CD4-positive, alpha-beta T cell (primary cell): Measurements from ENCODE around the gene SGSH. TPM values are rescaled to one million over a fixed set of nuclear protein-coding genes. Genes with fewer than 3 reads are reported as not detected.

ENCODE experiments used
- ATAC-seq: fragments of 200-7000 bp; cut with Tn5 transposase; one replicate; pipeline ENCODE4 v1.10.0; 2022; ENCODE audit warnings: mild to moderate bottlenecking; ENCODE audit not compliant: poor library complexity
- CTCF ChIA-PET: fragments of 350-600 bp; sonication (Branson Sonifier 250); formaldehyde crosslinking; loops from one replicate; lab custom pipeline; 2021; ENCODE audit warnings: antibody characterized with exemption, inconsistent platforms; lab: Charles Lee
- POLR2A ChIA-PET: fragments of 350-600 bp; sonication (Branson Sonifier 250); formaldehyde crosslinking; loops from one replicate; lab custom pipeline; 2021; ENCODE audit warnings: antibody characterized with exemption, inconsistent platforms; lab: Charles Lee
- DNase-seq, 14 experiments: peaks; one replicate each; pipeline ENCODE4 v3.0.0-alpha.2; 2013 to 2020; ENCODE audit warnings: mixed read lengths in 2 of 14
- H3K27ac ChIP-seq, 2 donors: one replicate each; pipeline versions ENCODE4 v1.5.1 to v1.7.0; 2013; ENCODE audit warnings: low read length in 2 of 2, low read depth in 1 of 2, mild to moderate bottlenecking in 1 of 2
- H3K27me3 ChIP-seq, 2 experiments: 1 replicate in 1 of 2; 2 replicates in 1 of 2; pipeline versions ENCODE4 v1.6.1 to v1.7.0; 2013; ENCODE audit warnings: low read length in 2 of 2, control low read depth in 1 of 2, mild to moderate bottlenecking in 1 of 2, moderate library complexity in 1 of 2; ENCODE audit not compliant: insufficient read depth in 2 of 2, control insufficient read depth in 1 of 2
- H3K36me3 ChIP-seq: one replicate; pipeline ENCODE4 v1.6.1; 2013; ENCODE audit warnings: low read length, control low read depth; ENCODE audit not compliant: insufficient read depth
- H3K4me1 ChIP-seq: one replicate; pipeline ENCODE4 v1.6.1; 2013; ENCODE audit warnings: low read length, control low read depth; ENCODE audit not compliant: insufficient read depth
- H3K4me3 ChIP-seq: one replicate; pipeline ENCODE4 v1.5.1; 2013; ENCODE audit warnings: mild to moderate bottlenecking, low read length, moderate library complexity
- H3K9me3 ChIP-seq, 2 experiments: 1 replicate in 1 of 2; 2 replicates in 1 of 2; pipeline versions ENCODE4 v1.6.1 to v1.7.0; 2013; ENCODE audit warnings: low read length in 2 of 2, mild to moderate bottlenecking in 2 of 2, control low read depth in 1 of 2, moderate library complexity in 1 of 2; ENCODE audit not compliant: control insufficient read depth in 1 of 2, insufficient read depth in 1 of 2
- H3K27ac Mint-ChIP-seq: one replicate; pipeline ENCODE4 v1.8.0; 2020; ENCODE audit warnings: mixed read lengths
- H3K27me3 Mint-ChIP-seq: one replicate; pipeline ENCODE4 v1.8.0; 2021; ENCODE audit warnings: mixed read lengths
- H3K36me3 Mint-ChIP-seq: one replicate; pipeline ENCODE4 v1.8.0; 2021; ENCODE audit warnings: low read depth, mixed read lengths
- H3K4me1 Mint-ChIP-seq: one replicate; pipeline ENCODE4 v1.8.0; 2021; ENCODE audit warnings: low read depth, mixed read lengths
- H3K4me3 Mint-ChIP-seq: one replicate; pipeline ENCODE4 v1.8.0; 2020; ENCODE audit warnings: mild to moderate bottlenecking, mixed read lengths
- H3K9me3 Mint-ChIP-seq: one replicate; pipeline ENCODE4 v1.8.0; 2020; ENCODE audit warnings: mixed read lengths
- intact Hi-C, 2 experiments: fragments of 100-400 bp; cut with DNase I in 1 of 2; cut with micrococcal nuclease in 1 of 2; formaldehyde crosslinking; loops; one replicate each; pipeline versions ENCODE4 v1.15.1 to v1.9.0; 2023 to 2025; cut with DNase I, micrococcal nuclease
- total RNA-seq, 174 experiments: library from RNA in 2 of 174; stranded (reverse) in 2 of 174; gene quantifications; one replicate each; pipeline ENCODE4 v1.2.3 and lab custom pipeline; 2021 to 2026
- TF ChIP-seq, protein P1 (sequence below): fragments of 200-600 bp; IDR thresholded peaks from one replicate; pipeline ENCODE4 v1.8.0; 2022; ENCODE audit warnings: antibody characterized with exemption, mild to moderate bottlenecking

The SGSH gene
- total RNA-seq, 2 experiments from 2014 or later = 97.9 to 102 TPM

DNA sequence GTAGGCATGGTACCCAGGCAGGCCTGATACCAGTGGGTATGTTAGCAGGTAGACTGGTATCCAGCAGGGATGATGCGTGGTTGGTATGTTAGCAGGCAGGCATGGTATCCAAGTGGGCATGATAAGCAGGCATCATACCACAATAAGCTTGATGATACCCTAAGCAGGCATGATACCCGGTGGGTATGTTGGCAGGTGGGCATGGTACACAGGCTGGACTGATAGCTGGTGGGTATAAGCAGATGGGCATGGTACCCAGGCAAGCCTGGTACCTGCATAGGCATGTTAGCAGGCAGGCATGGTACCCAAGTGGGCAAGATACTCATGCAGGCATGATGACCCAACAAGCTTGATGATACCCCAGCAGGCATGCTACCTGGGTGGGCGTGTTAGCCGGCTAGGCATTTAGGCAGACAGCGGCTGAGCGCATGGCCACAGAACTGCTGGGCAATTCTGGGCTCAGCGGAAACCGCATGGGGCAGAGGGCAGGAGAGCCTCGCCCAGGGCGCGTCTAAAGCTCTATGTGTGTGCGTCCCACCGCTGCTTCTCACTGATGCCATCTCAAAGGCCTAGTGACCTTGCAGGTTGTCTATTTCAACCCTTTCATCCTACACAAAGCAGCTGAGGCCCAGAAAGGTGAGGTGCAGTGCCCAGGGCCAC, 2.3 kb downstream of the SGSH start:
- H3K27me3 Mint-ChIP-seq = no peaks in the 10 kb centered on the region
- H3K27ac Mint-ChIP-seq = peak overlapping the region; percentile 93
- H3K9me3 Mint-ChIP-seq = no peaks in the 10 kb centered on the region
- intact Hi-C loops = loop anchor here (2.0 to 5.0 kb wide), 5 partner anchors 21 to 71 kb away; partner anchors contain the start of genes EIF4A3 (in 1 of the 2) and RNF213 (in 1 of the 2)
- H3K4me1 Mint-ChIP-seq = peaks cover 37% of the 10 kb centered on the region
- ChIA-PET CTCF (no interaction called here), POLR2A (no interaction called here)
- no peaks in the 10 kb centered on the region for H3K9me3 ChIP-seq
- H3K4me1 ChIP-seq = peaks cover 42% of the 10 kb centered on the region
- TF ChIP-seq, protein P1, sequence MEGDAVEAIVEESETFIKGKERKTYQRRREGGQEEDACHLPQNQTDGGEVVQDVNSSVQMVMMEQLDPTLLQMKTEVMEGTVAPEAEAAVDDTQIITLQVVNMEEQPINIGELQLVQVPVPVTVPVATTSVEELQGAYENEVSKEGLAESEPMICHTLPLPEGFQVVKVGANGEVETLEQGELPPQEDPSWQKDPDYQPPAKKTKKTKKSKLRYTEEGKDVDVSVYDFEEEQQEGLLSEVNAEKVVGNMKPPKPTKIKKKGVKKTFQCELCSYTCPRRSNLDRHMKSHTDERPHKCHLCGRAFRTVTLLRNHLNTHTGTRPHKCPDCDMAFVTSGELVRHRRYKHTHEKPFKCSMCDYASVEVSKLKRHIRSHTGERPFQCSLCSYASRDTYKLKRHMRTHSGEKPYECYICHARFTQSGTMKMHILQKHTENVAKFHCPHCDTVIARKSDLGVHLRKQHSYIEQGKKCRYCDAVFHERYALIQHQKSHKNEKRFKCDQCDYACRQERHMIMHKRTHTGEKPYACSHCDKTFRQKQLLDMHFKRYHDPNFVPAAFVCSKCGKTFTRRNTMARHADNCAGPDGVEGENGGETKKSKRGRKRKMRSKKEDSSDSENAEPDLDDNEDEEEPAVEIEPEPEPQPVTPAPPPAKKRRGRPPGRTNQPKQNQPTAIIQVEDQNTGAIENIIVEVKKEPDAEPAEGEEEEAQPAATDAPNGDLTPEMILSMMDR = no peak
- no peaks in the 10 kb centered on the region for H3K27me3 ChIP-seq
- peak overlapping the region; percentile 39 for H3K4me3 Mint-ChIP-seq
- peaks cover 62% of the 10 kb centered on the region for H3K36me3 Mint-ChIP-seq
- no peak for ATAC-seq
- no peak overlapping the region for H3K4me3 ChIP-seq
- DNase-seq = peak in 1 of 14 experiments; percentile 13
- H3K36me3 ChIP-seq = peaks cover 45% of the 10 kb centered on the region
- H3K27ac ChIP-seq = no peak overlapping the region

DNA sequence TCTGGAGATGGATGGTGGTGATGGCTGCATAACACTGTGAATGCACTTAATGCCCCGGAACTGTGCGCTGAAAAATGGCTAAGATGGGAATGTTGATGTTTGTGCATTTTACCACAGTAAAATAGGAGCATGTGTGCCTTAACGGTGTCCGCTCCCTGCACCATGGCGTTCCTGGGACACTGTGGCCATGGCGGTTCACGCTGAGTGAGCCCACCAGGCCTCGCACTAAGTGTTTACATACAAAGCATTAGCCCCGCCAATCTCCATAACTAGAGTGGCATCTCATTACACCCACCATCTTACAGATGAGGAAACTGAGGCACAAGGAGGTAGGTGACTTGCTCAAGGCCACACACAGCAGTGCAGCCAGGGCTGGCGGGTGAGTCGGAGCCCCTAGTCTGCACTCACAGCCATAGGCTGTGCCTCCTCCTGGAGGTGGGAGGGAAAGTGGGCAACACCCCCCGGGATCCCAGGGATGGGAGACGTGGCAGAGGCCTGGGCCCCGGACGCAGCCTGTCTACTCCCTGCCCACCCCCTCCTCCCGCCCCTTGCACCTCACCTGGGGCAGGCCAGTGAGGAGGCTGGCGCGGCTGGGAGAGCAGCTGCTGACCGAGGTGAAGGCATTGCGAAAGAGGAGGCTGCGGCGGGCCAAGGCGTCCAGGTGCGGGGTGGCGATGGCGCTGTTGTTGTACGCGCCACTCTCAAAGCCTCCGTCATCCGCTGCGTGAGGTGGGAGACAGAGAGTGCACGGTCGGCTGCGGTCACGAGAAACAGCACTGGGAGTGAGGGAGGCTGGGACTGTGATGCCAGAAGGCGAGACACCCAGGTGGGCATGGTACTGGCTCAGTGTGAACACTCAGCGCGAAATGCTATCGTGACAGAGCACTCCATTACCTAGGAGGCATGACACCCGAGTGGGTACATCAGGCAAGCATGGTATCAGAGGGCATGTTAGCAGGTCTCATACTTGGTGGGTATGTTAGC, 3.4 kb downstream of the SGSH start:
- no peak overlapping the region for H3K27ac ChIP-seq
- H3K4me3 ChIP-seq = no peak overlapping the region
- H3K4me1 ChIP-seq = peaks cover 42% of the 10 kb centered on the region
- Mint-ChIP-seq H3K9me3 (no peaks in the 10 kb centered on the region), H3K4me3 (peak overlapping the region; percentile 39), H3K27ac (peak overlapping the region; percentile 48), H3K27me3 (no peaks in the 10 kb centered on the region), H3K36me3 (peaks cover 67% of the 10 kb centered on the region), H3K4me1 (peaks cover 33% of the 10 kb centered on the region)
- H3K36me3 ChIP-seq = peaks cover 55% of the 10 kb centered on the region
- POLR2A ChIA-PET = no interaction called here
- ATAC-seq = no peak
- H3K27me3 ChIP-seq = no peaks in the 10 kb centered on the region
- CTCF ChIA-PET = no interaction called here
- no peaks in the 10 kb centered on the region for H3K9me3 ChIP-seq
- TF ChIP-seq, protein P1 = no peak
- DNase-seq = peak in 1 of 14 experiments; percentile 10
- intact Hi-C loops = loop anchor here in 1 of 2 experiments (5.0 kb wide), 1 partner anchor 69 kb away; the partner anchor contains the start of gene EIF4A3

DNA sequence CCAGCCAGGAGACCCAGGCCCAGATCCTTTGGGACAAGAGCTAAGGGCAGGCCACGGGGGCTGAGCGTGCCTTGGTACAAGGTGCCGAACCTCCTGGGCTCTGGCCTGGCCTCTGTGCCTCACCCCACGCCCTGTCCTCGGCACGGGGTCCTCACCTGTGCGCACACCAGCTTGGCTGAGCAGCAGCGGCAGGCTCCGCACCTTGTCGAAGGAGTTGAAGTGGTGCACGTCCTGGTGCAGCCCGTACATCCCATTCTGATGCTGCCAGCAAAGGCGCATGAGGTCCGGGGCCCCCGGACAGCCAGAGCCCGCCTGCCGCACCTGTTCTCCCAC, 5.3 kb downstream of the SGSH start:
- no peaks in the 10 kb centered on the region for H3K27me3 ChIP-seq
- H3K4me1 ChIP-seq = peaks cover 31% of the 10 kb centered on the region
- intact Hi-C loops = loop anchor here in 1 of 2 experiments (5.0 kb wide), 1 partner anchor 68 kb away; the partner anchor contains the start of gene EIF4A3
- ATAC-seq (no peak), DNase-seq (no peak)
- H3K4me3 ChIP-seq = no peak overlapping the region
- TF ChIP-seq, protein P1 = no peak
- POLR2A ChIA-PET = no interaction called here
- no peak overlapping the region for H3K4me3 Mint-ChIP-seq
- no peaks in the 10 kb centered on the region for H3K9me3 Mint-ChIP-seq
- H3K4me1 Mint-ChIP-seq = peaks cover 33% of the 10 kb centered on the region
- peaks cover 81% of the 10 kb centered on the region for H3K36me3 Mint-ChIP-seq
- CTCF ChIA-PET = no interaction called here
- peaks cover 73% of the 10 kb centered on the region for H3K36me3 ChIP-seq
- no peaks in the 10 kb centered on the region for H3K9me3 ChIP-seq
- H3K27ac Mint-ChIP-seq = no peak overlapping the region
- H3K27ac ChIP-seq = no peak overlapping the region
- H3K27me3 Mint-ChIP-seq = no peaks in the 10 kb centered on the region
